Astrocyte of the cerebellum (primary cell): ENCODE data around the gene SLC25A22.

Experiments
- DNase-seq: peaks from one replicate; pipeline ENCODE4 v3.0.0-alpha.2; 2011; ENCODE audit warnings: low read depth
- H3K4me3 ChIP-seq: 2 replicates; pipeline ENCODE4 v1.5.1; 2011; ENCODE audit warnings: mild to moderate bottlenecking, low read depth, low read length, moderate library complexity
- in situ Hi-C: cut with HindIII; loops from 2 replicates; pipeline ENCODE4 v1.10.0; 2017; ENCODE audit warnings: low sequenced_read_pairs
- TF ChIP-seq, protein P1 (sequence below): IDR thresholded peaks from 2 replicates; pipeline ENCODE4 v1.5.1; 2012; ENCODE audit warnings: low read length, low read depth, moderate library complexity, mild to moderate bottlenecking; ENCODE audit errors: missing control alignments

The SLC25A22 gene

DNA sequence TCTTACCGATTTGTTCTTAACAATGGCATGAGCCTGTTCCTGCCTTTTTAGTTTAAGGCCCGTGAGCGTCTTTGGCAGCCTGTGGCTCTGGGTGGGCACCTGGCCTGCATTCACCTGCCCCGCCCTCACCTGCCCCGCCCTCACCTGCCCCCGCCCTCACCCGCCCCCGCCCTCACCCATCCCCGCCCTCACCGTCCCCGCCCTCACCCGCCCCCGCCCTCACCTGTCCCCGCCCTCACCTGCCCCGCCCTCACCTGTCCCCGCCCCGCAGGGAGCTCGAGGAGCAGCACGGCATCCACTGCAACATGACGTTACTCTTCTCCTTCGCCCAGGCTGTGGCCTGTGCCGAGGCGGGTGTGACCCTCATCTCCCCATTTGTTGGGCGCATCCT is 35.0 kb downstream of the SLC25A22 start:
- DNase-seq, result no peak
- in situ Hi-C loops, result loop anchor here (25.0 kb wide), 1 partner anchor 101 kb away; no protein-coding TSS in a partner anchor
- H3K4me3 ChIP-seq, result no peak overlapping the region
- TF ChIP-seq, protein P1, sequence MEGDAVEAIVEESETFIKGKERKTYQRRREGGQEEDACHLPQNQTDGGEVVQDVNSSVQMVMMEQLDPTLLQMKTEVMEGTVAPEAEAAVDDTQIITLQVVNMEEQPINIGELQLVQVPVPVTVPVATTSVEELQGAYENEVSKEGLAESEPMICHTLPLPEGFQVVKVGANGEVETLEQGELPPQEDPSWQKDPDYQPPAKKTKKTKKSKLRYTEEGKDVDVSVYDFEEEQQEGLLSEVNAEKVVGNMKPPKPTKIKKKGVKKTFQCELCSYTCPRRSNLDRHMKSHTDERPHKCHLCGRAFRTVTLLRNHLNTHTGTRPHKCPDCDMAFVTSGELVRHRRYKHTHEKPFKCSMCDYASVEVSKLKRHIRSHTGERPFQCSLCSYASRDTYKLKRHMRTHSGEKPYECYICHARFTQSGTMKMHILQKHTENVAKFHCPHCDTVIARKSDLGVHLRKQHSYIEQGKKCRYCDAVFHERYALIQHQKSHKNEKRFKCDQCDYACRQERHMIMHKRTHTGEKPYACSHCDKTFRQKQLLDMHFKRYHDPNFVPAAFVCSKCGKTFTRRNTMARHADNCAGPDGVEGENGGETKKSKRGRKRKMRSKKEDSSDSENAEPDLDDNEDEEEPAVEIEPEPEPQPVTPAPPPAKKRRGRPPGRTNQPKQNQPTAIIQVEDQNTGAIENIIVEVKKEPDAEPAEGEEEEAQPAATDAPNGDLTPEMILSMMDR, result no peak

DNA sequence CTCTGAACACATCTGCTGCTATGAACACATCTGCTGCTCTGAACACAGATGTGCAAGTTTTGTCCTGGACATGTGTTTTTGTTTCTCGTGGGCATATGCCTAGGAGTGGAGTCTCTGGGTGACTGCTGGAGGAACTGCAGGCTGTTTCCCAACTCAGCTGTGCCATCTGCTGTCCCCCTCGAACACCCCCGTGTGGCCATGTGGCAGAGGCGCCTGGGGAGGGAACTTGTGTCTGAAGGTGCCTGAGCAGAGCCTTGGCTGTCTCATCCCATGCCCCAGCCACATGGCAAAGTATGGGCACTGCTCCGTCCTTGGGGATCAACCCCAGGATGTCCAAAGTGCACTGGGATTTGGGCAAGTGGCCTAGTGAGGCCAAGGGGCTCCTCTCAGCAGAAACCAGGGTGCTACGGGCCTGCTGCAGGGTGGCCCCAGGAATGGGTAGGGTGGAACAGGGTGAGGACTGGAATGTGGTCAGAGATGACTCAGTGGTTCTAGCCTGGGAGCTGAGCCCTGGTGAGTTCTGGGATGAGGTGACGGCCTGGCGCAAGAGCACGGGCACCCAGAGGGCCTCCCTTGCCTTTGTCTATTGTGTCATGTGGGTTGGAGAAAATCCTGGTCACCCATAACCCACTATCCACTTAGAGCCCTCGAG is 35.5 kb downstream of the SLC25A22 start:
- TF ChIP-seq, protein P1, result peak; percentile 30
- no peak for DNase-seq
- in situ Hi-C loops, result loop anchor here (25.0 kb wide), 1 partner anchor 100 kb away; no protein-coding TSS in a partner anchor
- H3K4me3 ChIP-seq, result no peak overlapping the region

DNA sequence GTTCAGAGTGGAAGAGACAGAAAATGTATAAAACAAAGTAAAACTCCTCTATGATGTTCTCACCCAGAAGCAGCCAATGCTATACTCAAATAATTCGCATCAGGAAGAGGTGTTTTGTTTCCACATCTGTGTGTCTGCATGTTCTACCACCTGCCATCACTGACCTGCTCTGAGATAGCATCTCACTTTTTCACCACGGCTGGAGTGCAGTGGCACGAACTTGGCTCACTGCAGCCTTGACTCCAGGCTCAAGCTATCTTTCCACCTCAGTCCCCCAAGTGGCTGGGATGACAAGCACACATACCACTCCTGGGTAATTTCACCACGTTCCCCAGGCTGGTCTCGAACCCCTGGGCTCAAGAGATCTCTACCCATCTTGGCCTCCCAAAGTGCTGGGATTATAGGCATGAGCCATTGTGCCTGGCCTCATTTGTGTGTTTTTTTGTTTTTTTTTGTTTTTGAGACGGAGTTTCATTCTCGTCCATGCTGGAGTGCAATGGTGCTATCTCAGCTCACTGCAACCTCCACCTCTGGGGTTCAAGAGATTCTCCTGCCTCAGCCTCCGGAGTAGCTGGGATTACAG is 36.5 kb downstream of the SLC25A22 start:
- TF ChIP-seq, protein P1, result no peak
- in situ Hi-C loops, result loop anchor here (25.0 kb wide), 1 partner anchor 99 kb away; no protein-coding TSS in a partner anchor

DNA sequence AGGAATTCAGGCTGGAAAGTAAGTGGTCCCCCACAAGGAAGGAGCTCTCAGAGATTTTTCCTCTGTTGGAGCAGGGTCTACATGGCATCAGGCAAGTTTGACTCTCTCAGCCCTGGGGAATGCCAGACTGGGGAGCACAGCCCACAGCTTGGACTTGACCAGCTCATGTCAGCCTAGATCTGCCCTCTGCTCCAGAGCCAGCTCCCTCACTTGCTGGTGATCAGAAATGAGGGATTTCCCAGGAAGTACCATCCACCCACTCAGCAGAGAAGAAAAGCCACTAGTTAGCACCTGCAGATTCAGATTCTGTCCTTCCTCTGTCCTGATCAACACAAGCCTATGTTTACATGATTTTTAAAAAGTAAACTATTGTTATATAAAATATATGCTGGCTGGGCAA is 37.8 kb downstream of the SLC25A22 start:
- no peak for DNase-seq
- TF ChIP-seq, protein P1, result no peak
- H3K4me3 ChIP-seq, result no peak overlapping the region
- in situ Hi-C loops, result loop anchor here (25.0 kb wide), 1 partner anchor 98 kb away; no protein-coding TSS in a partner anchor

More for the DNA sequence above, 36.5 kb downstream of the SLC25A22 start:
- no peak overlapping the region for H3K4me3 ChIP-seq
- DNase-seq, result no peak

DNA sequence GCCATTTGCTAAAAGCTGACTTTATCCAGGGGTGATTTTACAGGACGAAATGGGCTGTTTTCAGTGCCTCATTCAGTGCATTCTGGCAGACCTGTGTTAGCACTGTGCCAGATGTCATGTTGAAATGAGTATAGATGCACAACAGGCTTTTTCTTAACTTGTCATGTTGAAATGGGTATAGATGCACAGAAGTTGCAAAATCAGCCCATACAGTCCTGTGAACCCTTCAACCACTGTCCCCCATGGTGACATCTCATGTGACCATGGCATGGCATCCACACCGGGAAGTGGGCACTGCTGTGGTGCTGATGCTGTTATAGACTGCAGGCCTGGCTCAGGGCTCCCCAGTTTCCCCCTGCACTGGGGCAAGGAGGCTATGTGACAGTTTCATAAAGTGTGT is 48.4 kb downstream of the SLC25A22 start:
- no peak overlapping the region for H3K4me3 ChIP-seq
- in situ Hi-C loops, result loop anchor here (25.0 kb wide), 1 partner anchor 87 kb away; no protein-coding TSS in a partner anchor
- no peak for DNase-seq
- TF ChIP-seq, protein P1, result no peak

DNA sequence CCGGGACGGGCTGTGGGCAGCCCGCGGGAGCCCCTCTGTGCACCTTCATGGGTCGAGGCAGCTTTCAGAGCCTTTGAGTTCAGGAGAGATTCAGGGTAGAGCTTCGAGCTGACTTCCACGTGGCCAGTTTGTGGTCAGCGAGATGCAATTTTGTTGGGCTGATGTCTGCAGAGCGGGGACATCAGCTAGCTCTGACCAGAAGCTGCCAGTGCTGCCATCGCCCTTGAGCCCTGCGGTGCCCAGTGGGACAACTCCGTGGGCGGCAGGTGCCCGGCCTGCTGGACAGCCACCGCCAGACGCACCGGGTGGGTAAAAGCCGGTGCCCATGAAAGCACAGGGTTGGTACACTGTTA is 50.1 kb downstream of the SLC25A22 start:
- no peak for DNase-seq
- H3K4me3 ChIP-seq, result peak overlapping the region; percentile 84
- TF ChIP-seq, protein P1, result no peak
- in situ Hi-C loops, result no loop called here
